Nephron (organoid): Measurements from ENCODE around the gene ARFGAP3.
A peak's percentile ranks its signal among the peaks of the same experiment; 100 is the strongest.

Experiments used
- H3K27ac Mint-ChIP-seq, 3 experiments: 2 replicates each; pipeline ENCODE4 v1.8.0; 2020; ENCODE audit warnings: mixed read lengths in 3 of 3, mild to moderate bottlenecking in 2 of 3, moderate library complexity in 1 of 3
- H3K27me3 Mint-ChIP-seq: 2 replicates; pipeline ENCODE4 v1.8.0; 2021; ENCODE audit warnings: low read depth, mild to moderate bottlenecking, moderate library complexity, mixed read lengths
- H3K36me3 Mint-ChIP-seq: 2 replicates; pipeline ENCODE4 v1.8.0; 2020; ENCODE audit warnings: low read depth, mixed read lengths
- H3K4me1 Mint-ChIP-seq: 2 replicates; pipeline ENCODE4 v1.8.0; 2020; ENCODE audit warnings: mixed read lengths
- H3K4me3 Mint-ChIP-seq, 3 experiments: 2 replicates each; pipeline ENCODE4 v1.8.0; 2020; ENCODE audit warnings: mild to moderate bottlenecking in 3 of 3, mixed read lengths in 3 of 3, moderate library complexity in 2 of 3
- H3K9me3 Mint-ChIP-seq: 2 replicates; pipeline ENCODE4 v1.8.0; 2020; ENCODE audit warnings: mixed read lengths
- TF ChIP-seq, protein P1 (sequence below), 3 experiments: fragments of 200-600 bp; sonication (generic); IDR thresholded peaks; one replicate each; pipeline ENCODE4 v1.5.0; 2021; ENCODE audit warnings: antibody characterized with exemption in 3 of 3; ENCODE audit not compliant: unreplicated experiment in 3 of 3

The ARFGAP3 gene

DNA sequence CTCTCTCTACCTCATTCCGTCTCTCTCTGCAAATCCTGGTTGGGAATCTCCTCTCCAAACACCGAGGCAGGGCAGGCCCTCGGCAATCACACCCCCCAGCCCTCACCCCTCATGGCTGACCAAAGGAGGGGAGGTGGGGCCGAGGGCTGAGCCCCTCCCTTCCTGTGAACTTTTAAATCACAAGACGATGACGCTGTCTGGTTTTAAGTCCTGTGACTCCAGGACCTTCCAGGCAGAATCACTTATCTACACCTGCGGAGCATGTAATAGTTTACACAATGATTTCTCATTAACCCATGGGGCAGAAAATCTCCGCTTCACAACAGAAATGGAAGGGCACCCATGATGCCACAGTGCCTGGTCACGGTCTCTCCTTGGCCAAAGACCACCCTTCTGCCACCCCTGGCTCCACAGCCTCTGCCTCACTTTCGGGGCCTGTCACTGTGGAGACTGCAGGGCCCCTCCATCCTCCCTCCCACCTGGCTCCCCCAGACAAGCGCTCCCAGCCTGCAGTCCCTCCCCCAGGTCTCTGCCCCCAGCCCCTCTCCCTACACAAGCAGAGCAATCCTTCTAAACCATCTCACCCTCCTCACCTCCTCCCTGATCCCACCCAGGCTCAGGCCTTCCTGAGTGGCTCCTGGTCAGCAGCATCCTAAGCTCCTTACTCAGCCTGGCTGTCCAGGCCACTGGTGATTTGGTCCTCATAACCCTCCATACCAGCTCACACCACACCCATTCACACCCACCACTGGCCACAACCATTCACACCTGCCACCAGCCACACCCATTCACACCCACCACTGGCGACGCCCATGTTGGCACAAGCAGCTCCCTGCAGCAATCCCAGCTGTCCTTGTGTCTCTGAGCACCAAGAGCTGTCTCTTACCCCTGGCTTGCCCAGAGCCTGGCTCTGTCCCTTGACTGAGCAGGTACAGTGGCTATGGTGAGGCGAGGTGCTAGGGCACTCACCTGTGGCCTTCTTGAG is 30.7 kb upstream of the ARFGAP3 start:
- Mint-ChIP-seq H3K4me3 (no peak overlapping the region), H3K27me3 (no peaks in the 10 kb centered on the region), H3K4me1 (no peaks in the 10 kb centered on the region), H3K27ac (peak overlapping the region in 1 of 3 experiments; percentile 79), H3K9me3 (no peaks in the 10 kb centered on the region), H3K36me3 (peaks cover 40% of the 10 kb centered on the region)
- TF ChIP-seq, protein P1, sequence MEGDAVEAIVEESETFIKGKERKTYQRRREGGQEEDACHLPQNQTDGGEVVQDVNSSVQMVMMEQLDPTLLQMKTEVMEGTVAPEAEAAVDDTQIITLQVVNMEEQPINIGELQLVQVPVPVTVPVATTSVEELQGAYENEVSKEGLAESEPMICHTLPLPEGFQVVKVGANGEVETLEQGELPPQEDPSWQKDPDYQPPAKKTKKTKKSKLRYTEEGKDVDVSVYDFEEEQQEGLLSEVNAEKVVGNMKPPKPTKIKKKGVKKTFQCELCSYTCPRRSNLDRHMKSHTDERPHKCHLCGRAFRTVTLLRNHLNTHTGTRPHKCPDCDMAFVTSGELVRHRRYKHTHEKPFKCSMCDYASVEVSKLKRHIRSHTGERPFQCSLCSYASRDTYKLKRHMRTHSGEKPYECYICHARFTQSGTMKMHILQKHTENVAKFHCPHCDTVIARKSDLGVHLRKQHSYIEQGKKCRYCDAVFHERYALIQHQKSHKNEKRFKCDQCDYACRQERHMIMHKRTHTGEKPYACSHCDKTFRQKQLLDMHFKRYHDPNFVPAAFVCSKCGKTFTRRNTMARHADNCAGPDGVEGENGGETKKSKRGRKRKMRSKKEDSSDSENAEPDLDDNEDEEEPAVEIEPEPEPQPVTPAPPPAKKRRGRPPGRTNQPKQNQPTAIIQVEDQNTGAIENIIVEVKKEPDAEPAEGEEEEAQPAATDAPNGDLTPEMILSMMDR (IDR thresholded peaks at IDR 0.05; ENCODE audit: unreplicated experiment in 3 of 3), result no peak

DNA sequence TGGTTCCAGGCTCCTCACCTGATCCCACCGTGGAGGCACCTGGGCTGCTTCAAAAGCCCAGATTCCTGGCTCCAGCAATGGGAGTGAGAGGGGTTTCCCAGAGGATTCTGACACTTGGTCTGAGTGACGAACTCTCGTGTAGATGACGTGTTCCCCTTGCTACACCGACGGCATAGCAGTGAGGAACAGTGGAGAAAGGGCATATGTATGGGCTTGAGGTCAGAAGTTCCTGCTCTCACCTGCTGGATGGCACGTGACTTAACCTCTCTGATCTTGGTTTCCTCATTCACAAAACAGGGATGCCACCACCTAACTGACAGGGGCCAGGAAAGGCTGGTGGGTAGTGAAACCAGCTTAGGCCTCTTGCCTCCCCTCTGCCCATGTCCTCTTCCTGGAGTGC is 30.0 kb upstream of the ARFGAP3 start:
- no peaks in the 10 kb centered on the region for H3K9me3 Mint-ChIP-seq
- H3K36me3 Mint-ChIP-seq, result peaks cover 42% of the 10 kb centered on the region
- no peaks in the 10 kb centered on the region for H3K4me1 Mint-ChIP-seq
- no peaks in the 10 kb centered on the region for H3K27me3 Mint-ChIP-seq
- TF ChIP-seq, protein P1 (IDR thresholded peaks at IDR 0.05; ENCODE audit: unreplicated experiment in 3 of 3), result no peak
- no peak overlapping the region for H3K4me3 Mint-ChIP-seq
- H3K27ac Mint-ChIP-seq, result peak overlapping the region in 1 of 3 experiments; percentile 79

DNA sequence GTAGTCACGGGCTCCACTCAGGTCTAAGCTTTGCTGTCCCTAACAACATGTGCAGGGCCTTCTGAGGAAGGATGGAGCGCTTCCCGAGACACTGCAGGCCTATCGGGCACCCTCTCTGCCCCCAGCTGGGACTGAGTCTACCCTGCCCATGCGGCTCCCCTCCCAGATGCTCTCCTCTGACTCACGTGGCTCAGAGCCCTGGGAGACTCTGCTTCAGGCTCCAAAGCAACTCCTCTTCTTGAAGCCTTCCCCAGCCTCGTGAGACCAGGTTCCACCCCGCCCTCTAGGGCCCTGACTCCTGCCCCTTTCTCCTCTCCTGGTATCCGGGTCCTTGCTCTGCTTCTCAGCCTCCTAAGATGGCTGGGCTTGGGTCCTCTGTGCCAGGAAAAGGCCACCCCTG is 28.4 kb upstream of the ARFGAP3 start:
- Mint-ChIP-seq H3K36me3 (peaks cover 35% of the 10 kb centered on the region), H3K27me3 (no peaks in the 10 kb centered on the region), H3K9me3 (no peaks in the 10 kb centered on the region), H3K27ac (no peak overlapping the region), H3K4me3 (no peak overlapping the region), H3K4me1 (no peaks in the 10 kb centered on the region)
- TF ChIP-seq, protein P1 (IDR thresholded peaks at IDR 0.05; ENCODE audit: unreplicated experiment in 3 of 3), result no peak

DNA sequence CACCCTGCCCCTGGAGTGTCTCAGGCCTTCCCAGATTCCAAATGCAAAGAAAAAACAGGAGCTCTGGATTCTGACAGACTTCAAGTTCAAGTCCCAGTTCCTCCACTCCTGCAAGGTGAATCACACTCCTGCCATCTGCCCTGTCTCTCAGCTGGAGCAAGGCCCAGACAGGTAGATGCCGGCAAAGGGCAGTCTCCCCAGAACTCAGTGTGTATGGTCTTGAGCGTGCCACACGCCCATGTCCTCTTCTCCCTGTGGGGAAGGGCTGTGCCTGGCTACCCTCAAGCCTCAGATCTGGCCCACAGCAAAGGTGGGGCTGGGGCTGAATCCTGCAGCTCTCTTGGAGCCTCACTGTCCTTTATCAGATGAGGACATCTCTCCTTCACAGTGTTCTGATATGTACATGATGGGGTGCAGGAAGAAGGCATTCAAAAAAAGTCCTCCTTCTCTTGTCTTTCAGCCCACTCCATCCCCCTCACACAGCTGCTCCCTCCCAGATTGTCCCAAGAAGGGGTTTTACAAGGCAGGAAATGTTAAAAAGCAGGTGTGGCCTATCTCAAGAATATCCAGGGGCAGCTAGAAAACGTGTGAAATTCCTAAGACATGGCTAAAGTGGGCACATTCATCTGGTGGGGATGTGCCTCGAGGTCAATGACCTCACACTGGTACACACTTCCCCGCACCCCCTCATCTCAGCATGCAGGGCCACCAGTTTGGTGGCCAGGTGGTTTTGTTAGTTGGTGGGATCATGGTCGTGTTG is 27.7 kb upstream of the ARFGAP3 start:
- H3K27ac Mint-ChIP-seq, result no peak overlapping the region
- peaks cover 39% of the 10 kb centered on the region for H3K36me3 Mint-ChIP-seq
- no peaks in the 10 kb centered on the region for H3K4me1 Mint-ChIP-seq
- H3K9me3 Mint-ChIP-seq, result no peaks in the 10 kb centered on the region
- TF ChIP-seq, protein P1 (IDR thresholded peaks at IDR 0.05; ENCODE audit: unreplicated experiment in 3 of 3), result no peak
- no peaks in the 10 kb centered on the region for H3K27me3 Mint-ChIP-seq
- H3K4me3 Mint-ChIP-seq, result no peak overlapping the region

DNA sequence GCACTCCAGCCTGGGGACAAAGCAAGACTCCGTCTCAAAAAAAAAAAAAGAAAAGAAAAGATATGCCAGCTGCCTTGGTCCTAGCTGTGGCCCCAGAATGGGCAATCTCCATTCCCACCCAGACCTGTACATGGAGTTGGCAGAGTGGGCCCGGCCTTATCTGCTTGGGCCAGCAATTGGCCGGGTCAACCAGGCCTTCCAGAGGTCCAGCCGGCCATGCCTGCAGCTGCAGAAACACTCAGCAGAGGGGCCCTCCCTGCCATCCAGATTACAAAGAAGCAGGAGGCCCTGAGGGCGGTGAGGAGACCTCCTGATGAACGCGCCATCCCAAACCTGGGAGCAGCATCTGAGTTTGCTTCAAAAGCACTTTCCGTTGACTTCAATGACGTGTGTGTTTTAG is 26.9 kb upstream of the ARFGAP3 start:
- H3K4me3 Mint-ChIP-seq, result no peak overlapping the region
- no peaks in the 10 kb centered on the region for H3K27me3 Mint-ChIP-seq
- peaks cover 33% of the 10 kb centered on the region for H3K36me3 Mint-ChIP-seq

More for the DNA sequence above, 26.9 kb upstream of the ARFGAP3 start:
- Mint-ChIP-seq H3K27ac (no peak overlapping the region), H3K9me3 (no peaks in the 10 kb centered on the region), H3K4me1 (no peaks in the 10 kb centered on the region)
- TF ChIP-seq, protein P1 (IDR thresholded peaks at IDR 0.05; ENCODE audit: unreplicated experiment in 3 of 3), result no peak
